Ecto neural progenitor cell (in vitro differentiated cells): ENCODE results near the gene BIRC3.
"Not testable (repeated sequence)": the region's sequence is repeated elsewhere in the genome, so short reads cannot be mapped to it uniquely, and the experiment has no call there.

Experiments
- DNase-seq: peaks from one replicate; pipeline ENCODE4 v3.0.0-alpha.2; 2018; ENCODE audit warnings: low spot score

BIRC3 gene

GRCh38 chr11:102296757-102297156 is 20.5 kb upstream of the BIRC3 start:
- not testable (repeated sequence) for DNase-seq

GRCh38 chr11:102300837-102301236 is 16.4 kb upstream of the BIRC3 start:
- DNase-seq = not testable (repeated sequence)

- DNase-seq = no peak
These were observed 15.0 kb upstream of the BIRC3 start for GRCh38 chr11:102302241-102302640.

GRCh38 chr11:102304686-102305085 is 12.6 kb upstream of the BIRC3 start:
- DNase-seq = no peak

GRCh38 chr11:102305352-102306047 is 11.8 kb upstream of the BIRC3 start:
- DNase-seq = no peak

GRCh38 chr11:102306048-102306597 is 11.2 kb upstream of the BIRC3 start:
- DNase-seq = no peak

GRCh38 chr11:102306817-102307726 is 10.2 kb upstream of the BIRC3 start:
- DNase-seq = no peak

GRCh38 chr11:102307727-102308038 is 9.6 kb upstream of the BIRC3 start:
- no peak for DNase-seq

GRCh38 chr11:102309621-102310541 is 7.4 kb upstream of the BIRC3 start:
- DNase-seq = no peak

GRCh38 chr11:102312667-102313066 is 4.6 kb upstream of the BIRC3 start:
- no peak for DNase-seq

- DNase-seq = no peak
These were observed 3.9 kb upstream of the BIRC3 start for GRCh38 chr11:102313238-102313940.

GRCh38 chr11:102314784-102315183 is 2.5 kb upstream of the BIRC3 start:
- no peak for DNase-seq

- DNase-seq = no peak
These were observed 859 bp upstream of the BIRC3 start for GRCh38 chr11:102316346-102316904.

- DNase-seq = no peak
These were observed 452 bp downstream of the BIRC3 start for GRCh38 chr11:102317768-102318103.

- DNase-seq = no peak
These were observed 1.2 kb downstream of the BIRC3 start for GRCh38 chr11:102318469-102318868.

GRCh38 chr11:102319544-102319943 is 2.3 kb downstream of the BIRC3 start:
- no peak for DNase-seq

GRCh38 chr11:102320188-102320587 is 2.9 kb downstream of the BIRC3 start:
- DNase-seq = no peak

GRCh38 chr11:102320679-102321078 is 3.4 kb downstream of the BIRC3 start:
- DNase-seq = no peak

GRCh38 chr11:102322560-102322959 is 5.3 kb downstream of the BIRC3 start:
- no peak for DNase-seq

- DNase-seq = no peak
These were observed 6.4 kb downstream of the BIRC3 start for GRCh38 chr11:102323542-102324251.

GRCh38 chr11:102325088-102325487 is 7.8 kb downstream of the BIRC3 start:
- no peak for DNase-seq
